Measurements from ENCODE around the gene ZNF771. TPM values are rescaled to one million over a fixed set of nuclear protein-coding genes. Genes with fewer than 3 reads are reported as not detected.

Gene ZNF771
- total and polyA plus RNA-seq, 9 of the 15 experiments (the other 6 are each of a cell fraction or from before 2014, with no cell fraction given): 1.5 to 12.6 (median 4.4) TPM

- TF ChIP-seq CAMTA2 (CRISPR knock-in tag; conservative IDR thresholded peaks at IDR 0.05) (no peak), MXD1 (CRISPR knock-in tag; IDR thresholded peaks at IDR 0.05; ENCODE audit: borderline replicate concordance, poor library complexity, severe bottlenecking) (peak; percentile 54), MITF (IDR thresholded peaks at IDR 0.05) (no peak), E2F4 (CRISPR knock-in tag; IDR thresholded peaks at IDR 0.05; ENCODE audit: low read depth) (no peak), ZBTB34 (CRISPR knock-in tag; IDR thresholded peaks at IDR 0.05) (no peak), HOXB6 (CRISPR knock-in tag; IDR thresholded peaks at IDR 0.05; ENCODE audit: borderline replicate concordance) (no peak), ZNF445 (CRISPR knock-in tag; IDR thresholded peaks at IDR 0.05; ENCODE audit: low read depth) (no peak), TOE1 (IDR thresholded peaks at IDR 0.05; ENCODE audit: borderline replicate concordance) (peak; percentile 38; the same call in 1 of the 2 replicates), TOE1 (CRISPR knock-in tag; IDR thresholded peaks at IDR 0.05; ENCODE audit: borderline replicate concordance, low read depth) (no peak), ZNF589 (CRISPR knock-in tag; IDR thresholded peaks at IDR 0.05; ENCODE audit: low read depth) (no peak), RAD21 (CRISPR knock-in tag; conservative IDR thresholded peaks at IDR 0.05 in 1 of 2, IDR thresholded peaks at IDR 0.05 in 1 of 2) (peak in 1 of 2 experiments; percentile 20; a peak in 1 of 4 replicates), MTA3 (IDR thresholded peaks at IDR 0.05; ENCODE audit: borderline replicate concordance) (peak; percentile 78), CCNT2 (IDR thresholded peaks at IDR 0.05; ENCODE audit: borderline replicate concordance, extremely low read depth, insufficient read length, low read depth, low read length) (peak; percentile 68), HOMEZ (CRISPR knock-in tag; IDR thresholded peaks at IDR 0.05) (no peak), TCF15 (CRISPR knock-in tag; IDR thresholded peaks at IDR 0.05) (no peak), PYGO2 (tag; IDR thresholded peaks at IDR 0.05) (no peak), ATF7 (IDR thresholded peaks at IDR 0.05) (no peak; the same call in 1 of the 2 replicates), ZBTB1 (CRISPR knock-in tag; IDR thresholded peaks at IDR 0.05; ENCODE audit: borderline replicate concordance, low read depth) (peak; percentile 93; the same call in 1 of the 2 replicates), TGIF2 (CRISPR knock-in tag; IDR thresholded peaks at IDR 0.05) (no peak)
These were observed 12.0 kb upstream of the ZNF771 start, which contains the start of gene ZNF48 (continued) for GRCh38 chr16:30395155-30395991.

Data from K562 (cell line).